ENCODE data around the gene SAMD4B. TPM values are rescaled to one million over a fixed set of nuclear protein-coding genes. Genes with fewer than 3 reads are reported as not detected.
A peak's percentile ranks its signal among the peaks of the same experiment; 100 is the strongest.

Gene SAMD4B
- total RNA-seq, 1 donor from 2014 or later: 19.2 TPM

- no peaks in the 10 kb centered on the region for H3K27me3 ChIP-seq (ENCODE audit: control insufficient read depth, insufficient read depth, low read length)
- no peak for DNase-seq (ENCODE audit: low read depth)
- TF ChIP-seq CTCF (IDR thresholded peaks at IDR 0.05; ENCODE audit: insufficient read depth, low read length, severe bottlenecking): no peak
- no peak overlapping the region for H3K4me3 ChIP-seq (ENCODE audit: low read depth, low read length)
- no peak for FAIRE-seq
- H3K36me3 ChIP-seq (ENCODE audit: control insufficient read depth, insufficient read depth, low read length): peaks cover 16% of the 10 kb centered on the region
Measured at GRCh38 chr19:39405261-39405957, 63.2 kb downstream of the SAMD4B start.

GRCh38 chr19:39405958-39406655 is 63.9 kb downstream of the SAMD4B start:
- peak overlapping the region; percentile 98 for H3K4me3 ChIP-seq (ENCODE audit: low read depth, low read length)
- FAIRE-seq (no peak), DNase-seq (ENCODE audit: low read depth) (peak; percentile 33)
- H3K36me3 ChIP-seq (ENCODE audit: control insufficient read depth, insufficient read depth, low read length): peaks cover 16% of the 10 kb centered on the region
- no peaks in the 10 kb centered on the region for H3K27me3 ChIP-seq (ENCODE audit: control insufficient read depth, insufficient read depth, low read length)
- TF ChIP-seq CTCF (IDR thresholded peaks at IDR 0.05; ENCODE audit: insufficient read depth, low read length, severe bottlenecking): no peak

- DNase-seq (ENCODE audit: low read depth) (peak; percentile 63), FAIRE-seq (no peak)
- Histone ChIP-seq H3K4me3 (ENCODE audit: low read depth, low read length) (peak within 1 kb of the TSS; percentile 98), H3K27me3 (ENCODE audit: control insufficient read depth, insufficient read depth, low read length) (no peaks in the 10 kb centered on the region), H3K36me3 (ENCODE audit: control insufficient read depth, insufficient read depth, low read length) (peaks cover 16% of the 10 kb centered on the region)
- no peak for TF ChIP-seq CTCF (IDR thresholded peaks at IDR 0.05; ENCODE audit: insufficient read depth, low read length, severe bottlenecking)
Measured at GRCh38 chr19:39406656-39407409, 64.6 kb downstream of the SAMD4B start, which contains the start of gene ZFP36. ZFP36 (plus strand) TSS chr19:39406847; CDS start chr19:39406905, 58 bp downstream.

- no peak for FAIRE-seq
Measured at GRCh38 chr19:39407410-39407659, 65.1 kb downstream of the SAMD4B start.

More at GRCh38 chr19:39407410-39407659, 65.1 kb downstream of the SAMD4B start:
- peaks cover 16% of the 10 kb centered on the region for H3K36me3 ChIP-seq (ENCODE audit: control insufficient read depth, insufficient read depth, low read length)
- no peaks in the 10 kb centered on the region for H3K27me3 ChIP-seq (ENCODE audit: control insufficient read depth, insufficient read depth, low read length)
- DNase-seq (ENCODE audit: low read depth): no peak
- H3K4me3 ChIP-seq (ENCODE audit: low read depth, low read length): peak overlapping the region; percentile 98
- TF ChIP-seq CTCF (IDR thresholded peaks at IDR 0.05; ENCODE audit: insufficient read depth, low read length, severe bottlenecking): no peak

All from bronchial epithelial cell (primary cell).